GM19395 (cell line): ENCODE measurements around the gene ZXDC.

Experiments used
- ATAC-seq: cut with Tn5 transposase; IDR thresholded peaks from one replicate; pipeline ENCODE4 v1.9.1; 2021; ENCODE audit warnings: mild to moderate bottlenecking, moderate library complexity; ENCODE audit not compliant: unreplicated experiment

Gene ZXDC

GRCh38 chr3:126511291-126511690, 35.6 kb upstream of the ZXDC start:
- ATAC-seq, result no peak

- ATAC-seq, result no peak
Measured at GRCh38 chr3:126510308-126510910, 34.7 kb upstream of the ZXDC start.

DNA sequence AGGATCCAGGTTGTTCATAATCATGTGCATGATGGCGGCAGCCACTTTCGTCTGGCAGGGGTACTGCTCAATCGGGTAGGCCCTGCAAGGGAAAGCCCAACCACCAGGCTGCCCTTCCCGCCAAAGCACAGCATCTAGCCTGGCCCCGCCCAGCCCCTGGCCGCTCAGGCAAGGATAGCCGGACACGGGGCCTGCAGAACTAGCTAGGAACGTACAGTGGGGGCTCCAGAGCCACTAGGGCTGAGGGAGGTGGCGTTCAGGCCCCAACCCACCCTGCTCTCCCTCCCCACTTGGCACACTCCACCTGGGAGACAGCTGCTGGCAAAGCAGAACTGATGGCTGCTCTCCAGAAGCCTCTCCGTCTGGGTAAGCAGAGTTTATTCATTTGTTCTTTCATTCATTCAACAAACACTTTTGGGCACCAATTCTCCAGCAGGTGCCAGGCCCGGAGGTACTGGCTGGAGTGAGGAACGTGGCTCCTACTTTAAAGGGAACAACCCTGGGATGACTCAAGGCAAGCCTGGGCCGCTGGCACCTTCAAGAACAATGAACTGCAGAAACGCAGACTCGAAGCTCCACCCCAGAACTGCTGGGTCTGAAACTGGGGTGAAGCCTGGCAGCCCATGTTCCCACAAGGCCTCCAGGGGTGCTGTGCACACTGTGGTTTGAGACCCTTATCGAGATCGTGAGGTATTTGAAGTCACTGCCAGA, 34.1 kb upstream of the ZXDC start:
- no peak for ATAC-seq

DNA sequence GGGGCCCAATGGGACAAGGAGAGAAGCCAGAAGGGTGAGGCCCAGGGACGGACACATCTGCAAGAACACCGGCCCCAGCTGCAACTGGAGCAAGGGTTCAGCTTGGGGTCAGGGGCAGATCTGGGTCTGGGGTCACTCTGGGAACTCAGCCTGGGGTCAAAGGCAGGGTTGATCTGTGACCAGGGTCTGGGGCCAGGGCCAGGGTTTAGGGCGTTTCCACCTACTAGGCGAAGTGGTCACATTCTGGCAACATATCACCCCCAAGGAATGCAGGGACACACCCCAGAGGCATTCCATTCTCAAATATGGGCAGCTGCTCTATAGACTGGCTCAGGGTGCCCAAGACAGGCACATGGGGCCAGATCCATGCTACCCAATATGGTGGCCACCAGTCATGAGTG, 32.9 kb upstream of the ZXDC start:
- no peak for ATAC-seq

DNA sequence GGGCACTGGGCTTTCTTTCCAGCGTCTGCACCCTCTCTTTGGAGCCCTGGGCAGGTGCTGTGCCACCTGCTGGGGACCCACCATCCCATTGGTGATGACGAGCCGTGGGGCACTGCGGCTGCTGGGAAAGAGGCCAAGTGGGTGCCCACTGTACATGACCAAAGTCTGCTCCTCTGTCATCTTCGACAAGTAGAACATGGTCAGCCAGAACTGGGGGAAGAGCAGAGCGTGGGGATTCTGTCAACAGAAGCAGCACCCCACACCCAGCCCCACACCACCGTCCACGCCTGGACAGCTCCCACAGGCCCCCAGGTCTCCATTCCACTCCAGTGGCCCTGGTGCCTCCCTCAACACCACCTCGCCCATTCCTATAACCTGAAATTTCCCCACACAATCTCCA, 32.2 kb upstream of the ZXDC start:
- no peak for ATAC-seq

DNA sequence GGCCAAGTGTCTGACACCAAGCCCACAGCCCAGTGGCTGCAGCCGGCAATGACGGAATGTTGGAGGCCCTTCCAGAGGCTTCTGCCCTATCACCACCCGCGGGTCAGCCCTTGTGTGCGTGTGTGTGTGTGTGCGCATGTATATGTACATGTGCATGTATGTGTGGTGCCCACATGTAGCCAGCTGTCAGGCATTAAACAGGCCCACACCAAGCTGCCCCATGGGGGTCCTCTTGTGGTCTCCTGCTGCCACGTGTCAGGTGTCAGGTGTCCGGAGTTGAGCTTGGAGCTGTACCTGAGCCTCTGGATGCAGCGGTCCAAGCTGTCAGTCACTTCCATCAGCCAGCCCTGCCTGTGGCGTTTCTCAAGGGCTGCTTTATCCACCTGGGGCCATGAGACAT, 28.0 kb upstream of the ZXDC start:
- no peak for ATAC-seq

GRCh38 chr3:126502656-126503055, 27.0 kb upstream of the ZXDC start:
- ATAC-seq, result no peak

GRCh38 chr3:126501736-126502135, 26.0 kb upstream of the ZXDC start:
- ATAC-seq, result no peak

DNA sequence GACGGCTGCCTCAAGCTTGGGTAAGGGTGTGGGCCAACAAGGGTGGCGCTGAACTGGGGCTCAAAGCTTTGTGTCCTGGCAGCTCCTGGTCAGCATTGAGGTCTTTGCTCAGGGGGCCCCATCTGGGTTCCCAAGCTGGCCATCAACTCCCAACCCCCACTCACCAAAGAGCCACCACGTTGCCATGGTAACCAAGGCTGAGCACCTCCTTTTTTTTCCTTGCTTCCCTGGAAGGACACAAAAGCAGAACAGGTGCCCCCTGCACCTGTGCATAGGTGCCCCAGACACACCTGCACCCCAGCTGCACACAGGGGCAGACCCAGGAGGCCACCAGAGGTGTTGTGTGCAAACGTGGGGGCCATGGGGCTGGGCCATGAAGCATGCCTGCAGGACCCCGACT, 25.4 kb upstream of the ZXDC start:
- ATAC-seq, result no peak

GRCh38 chr3:126500016-126500415, 24.3 kb upstream of the ZXDC start:
- no peak for ATAC-seq

DNA sequence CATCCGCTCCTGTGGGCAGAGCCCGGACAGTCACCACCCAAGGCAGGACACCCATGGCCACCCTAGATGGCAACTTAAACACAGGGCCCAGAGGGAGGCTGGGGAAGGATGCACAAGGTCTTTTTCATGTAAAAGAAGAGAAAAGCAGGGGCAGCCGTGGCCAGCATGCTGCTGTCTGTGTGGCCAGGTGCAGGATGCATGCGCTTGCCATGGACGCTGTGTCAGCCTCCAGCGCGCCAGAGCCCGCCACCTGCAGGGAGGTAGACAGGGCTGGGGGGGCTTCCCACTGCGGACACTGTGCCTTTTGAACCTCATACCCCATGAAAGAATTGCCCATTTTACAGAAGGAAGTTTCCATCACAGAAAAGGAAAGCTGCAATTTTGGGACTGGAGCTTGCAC, 23.7 kb upstream of the ZXDC start:
- no peak for ATAC-seq

DNA sequence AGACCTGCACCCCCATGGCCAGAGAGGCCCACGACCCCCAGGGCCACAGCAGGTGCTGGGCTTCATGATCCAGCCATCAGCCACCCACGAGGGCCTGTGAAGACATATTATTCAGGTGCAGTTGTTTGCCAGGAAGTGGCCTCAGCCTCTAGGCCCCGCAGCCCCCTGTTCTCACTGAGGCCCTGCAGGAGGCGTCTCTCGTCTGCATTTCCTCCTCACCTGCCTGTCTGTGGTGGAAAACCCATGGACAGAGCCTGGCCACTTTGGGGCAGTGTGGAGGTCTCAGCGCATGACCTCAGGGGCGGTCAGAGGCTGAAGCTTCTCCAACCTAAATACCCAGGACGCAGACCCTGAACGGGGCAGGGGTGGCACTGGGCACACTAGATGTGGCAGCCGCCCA, 23.2 kb upstream of the ZXDC start:
- ATAC-seq, result no peak

DNA sequence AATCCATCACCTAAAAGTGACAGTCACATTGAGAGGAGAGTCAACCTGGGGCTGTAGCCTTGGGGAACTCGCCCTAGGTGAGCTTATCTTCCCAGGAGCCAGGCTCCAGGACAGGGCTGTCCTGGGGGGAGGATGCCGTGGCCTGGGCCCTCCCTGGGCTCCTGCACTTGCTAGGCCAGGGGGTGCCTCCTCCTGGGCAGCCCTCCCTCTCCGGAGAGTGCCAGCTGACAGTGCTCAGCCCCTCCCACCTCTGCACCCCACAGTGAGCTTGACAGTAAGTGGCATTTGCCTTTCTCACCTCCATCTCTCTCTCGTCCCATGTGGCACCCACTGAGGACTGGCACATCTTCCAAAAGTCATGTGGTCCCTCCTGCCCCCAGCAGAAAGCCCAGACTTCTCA, 22.8 kb upstream of the ZXDC start:
- no peak for ATAC-seq

DNA sequence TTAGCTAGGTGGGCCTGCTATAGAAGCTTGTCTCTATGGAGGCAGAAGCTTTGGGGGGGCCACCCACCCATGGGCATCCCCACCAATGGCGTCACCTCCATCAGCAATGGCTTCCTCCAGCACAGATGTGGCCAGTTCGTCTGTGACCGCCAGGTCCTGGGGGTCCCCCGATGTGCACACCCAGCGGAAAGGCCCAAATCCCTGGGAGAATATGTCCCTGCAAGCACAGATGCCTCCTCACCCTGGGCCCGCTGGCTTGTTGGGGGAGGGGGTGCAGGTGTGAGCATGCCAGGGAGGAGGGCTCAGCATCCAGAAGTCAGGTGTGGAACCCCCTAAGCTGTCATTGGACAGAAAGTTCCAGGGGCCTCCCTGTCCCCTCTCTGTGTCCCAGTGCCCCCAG, 22.3 kb upstream of the ZXDC start:
- ATAC-seq, result no peak

GRCh38 chr3:126496894-126497850, 21.5 kb upstream of the ZXDC start:
- ATAC-seq, result no peak

DNA sequence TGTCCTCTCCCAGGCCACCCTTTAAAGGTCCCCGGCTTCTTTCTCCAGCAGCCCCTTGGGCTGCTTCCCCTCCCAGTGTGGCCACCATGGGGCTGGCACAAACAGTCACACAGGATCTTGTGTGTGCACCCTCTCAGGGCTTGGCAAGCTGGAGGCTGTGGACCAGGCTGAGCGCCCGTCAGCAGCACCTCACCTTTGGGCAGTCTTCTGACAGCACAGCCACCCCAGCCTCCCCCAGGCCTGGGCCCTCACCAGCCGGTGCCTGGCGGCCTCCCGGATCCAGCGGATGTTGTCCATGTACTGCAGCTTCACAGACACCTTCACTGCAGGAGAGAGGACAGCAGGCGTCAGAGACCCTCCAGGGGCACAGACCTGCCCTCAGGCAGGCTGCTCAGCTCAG, 20.1 kb upstream of the ZXDC start:
- ATAC-seq, result no peak

GRCh38 chr3:126494970-126495230, 19.2 kb upstream of the ZXDC start:
- ATAC-seq, result no peak

GRCh38 chr3:126494204-126494969, 18.7 kb upstream of the ZXDC start:
- no peak for ATAC-seq

DNA sequence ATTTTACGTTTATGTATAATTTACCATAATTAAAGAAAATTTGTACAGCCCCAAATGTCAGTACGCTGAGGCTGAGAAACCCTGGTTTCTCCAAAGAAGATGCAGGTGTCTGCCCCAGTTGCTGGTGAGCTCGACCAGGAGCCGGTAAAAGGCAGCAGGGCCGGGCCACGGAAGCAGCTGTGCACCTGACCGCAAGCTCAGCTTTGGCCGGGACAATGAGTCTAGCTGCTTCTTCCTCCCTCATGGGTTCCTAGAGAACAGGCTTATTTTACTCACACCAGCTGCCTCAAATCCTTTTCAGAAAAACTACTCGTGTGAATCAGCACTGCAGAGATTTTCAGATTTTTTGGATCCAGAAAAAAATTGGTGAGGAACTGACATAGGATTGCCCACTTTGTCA, 18.0 kb upstream of the ZXDC start:
- no peak for ATAC-seq

GRCh38 chr3:126493051-126493450, 17.4 kb upstream of the ZXDC start:
- ATAC-seq, result no peak

DNA sequence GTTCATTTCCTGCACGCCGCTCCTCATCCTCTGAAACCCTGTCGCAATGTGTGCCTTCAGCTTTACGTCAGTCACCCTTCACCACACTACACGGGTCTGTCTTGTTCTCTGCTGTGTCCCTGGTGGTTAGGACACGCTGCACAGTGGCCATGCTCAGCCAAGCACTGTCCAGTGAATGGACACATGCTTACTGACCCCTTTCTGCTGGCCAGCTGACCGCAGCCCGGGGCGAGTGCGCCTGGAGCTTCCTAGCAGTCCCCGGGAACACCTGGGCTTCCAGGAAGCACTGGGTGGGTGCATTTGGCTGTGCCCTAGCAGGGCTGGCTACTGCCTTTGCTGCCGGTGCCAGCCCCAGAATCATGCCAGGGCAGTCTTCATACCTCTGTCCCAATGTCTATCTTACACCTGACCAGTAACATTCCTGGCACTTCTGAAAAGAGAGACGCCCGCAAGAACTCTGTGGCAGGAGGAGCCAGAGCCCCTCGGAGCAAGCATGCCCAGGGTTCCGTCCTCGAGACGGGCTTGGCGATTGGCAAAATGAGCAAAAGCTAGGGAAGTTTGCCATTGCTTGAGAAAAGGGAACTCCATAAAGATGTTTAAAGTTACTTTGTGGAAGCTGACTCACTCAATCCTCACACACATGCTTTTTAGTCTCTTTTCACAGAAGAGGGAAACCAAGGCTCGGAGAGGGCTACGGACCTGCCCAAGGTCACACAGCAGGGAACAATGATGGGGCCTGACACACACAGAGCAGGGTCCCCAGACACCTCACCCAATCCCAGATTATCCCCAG, 15.7 kb upstream of the ZXDC start:
- no peak for ATAC-seq
